Measurements from ENCODE around the gene EEIG1.

DNA sequence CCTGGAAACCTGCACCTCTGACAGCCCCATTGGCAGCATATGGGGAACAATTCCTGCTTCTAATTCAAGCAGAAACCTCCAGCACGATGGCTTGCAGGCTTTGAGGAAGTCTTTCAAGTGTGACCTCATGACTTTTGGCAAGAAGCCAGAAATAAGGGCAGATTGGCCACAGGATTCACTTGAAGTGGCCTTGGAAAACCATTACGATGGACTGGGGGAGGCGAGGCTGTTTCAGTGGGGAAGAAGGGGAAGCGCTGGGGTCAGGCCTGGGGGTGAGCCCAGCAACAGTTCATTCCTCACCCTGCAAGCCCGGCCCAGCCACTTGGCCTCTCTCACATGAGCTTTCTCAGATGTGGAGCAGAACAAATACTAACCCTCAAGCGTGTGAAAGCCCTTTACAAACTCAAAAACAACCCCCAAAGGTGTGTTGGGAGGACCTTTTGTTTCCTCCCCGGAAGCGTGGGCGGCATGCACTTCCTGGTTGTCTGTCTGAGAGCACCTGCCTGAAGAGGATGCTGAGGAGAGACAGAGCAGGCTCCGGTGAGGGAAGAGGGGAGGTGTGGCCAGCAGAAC, 26.9 kb upstream of the EEIG1 start:
- TF ChIP-seq POLR2A (IDR thresholded peaks at IDR 0.05): no peak
- TF ChIP-seq, protein P1, sequence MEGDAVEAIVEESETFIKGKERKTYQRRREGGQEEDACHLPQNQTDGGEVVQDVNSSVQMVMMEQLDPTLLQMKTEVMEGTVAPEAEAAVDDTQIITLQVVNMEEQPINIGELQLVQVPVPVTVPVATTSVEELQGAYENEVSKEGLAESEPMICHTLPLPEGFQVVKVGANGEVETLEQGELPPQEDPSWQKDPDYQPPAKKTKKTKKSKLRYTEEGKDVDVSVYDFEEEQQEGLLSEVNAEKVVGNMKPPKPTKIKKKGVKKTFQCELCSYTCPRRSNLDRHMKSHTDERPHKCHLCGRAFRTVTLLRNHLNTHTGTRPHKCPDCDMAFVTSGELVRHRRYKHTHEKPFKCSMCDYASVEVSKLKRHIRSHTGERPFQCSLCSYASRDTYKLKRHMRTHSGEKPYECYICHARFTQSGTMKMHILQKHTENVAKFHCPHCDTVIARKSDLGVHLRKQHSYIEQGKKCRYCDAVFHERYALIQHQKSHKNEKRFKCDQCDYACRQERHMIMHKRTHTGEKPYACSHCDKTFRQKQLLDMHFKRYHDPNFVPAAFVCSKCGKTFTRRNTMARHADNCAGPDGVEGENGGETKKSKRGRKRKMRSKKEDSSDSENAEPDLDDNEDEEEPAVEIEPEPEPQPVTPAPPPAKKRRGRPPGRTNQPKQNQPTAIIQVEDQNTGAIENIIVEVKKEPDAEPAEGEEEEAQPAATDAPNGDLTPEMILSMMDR (IDR thresholded peaks at IDR 0.05): no peak

Measured in suprapubic skin (tissue), 3 donors.